ENCODE results near the gene SGO2.
"Not testable (repeated sequence)": the region's sequence is repeated elsewhere in the genome, so short reads cannot be mapped to it uniquely, and the experiment has no call there.

Gene SGO2

GRCh38 chr2:200596774-200597570, 71.0 kb downstream of the SGO2 start:
- DNase-seq (ENCODE audit: low spot score): no peak

GRCh38 chr2:200599206-200599605, 73.2 kb downstream of the SGO2 start:
- DNase-seq (ENCODE audit: low spot score): no peak

GRCh38 chr2:200600549-200601225, 74.7 kb downstream of the SGO2 start:
- no peak for DNase-seq (ENCODE audit: low spot score)

DNA sequence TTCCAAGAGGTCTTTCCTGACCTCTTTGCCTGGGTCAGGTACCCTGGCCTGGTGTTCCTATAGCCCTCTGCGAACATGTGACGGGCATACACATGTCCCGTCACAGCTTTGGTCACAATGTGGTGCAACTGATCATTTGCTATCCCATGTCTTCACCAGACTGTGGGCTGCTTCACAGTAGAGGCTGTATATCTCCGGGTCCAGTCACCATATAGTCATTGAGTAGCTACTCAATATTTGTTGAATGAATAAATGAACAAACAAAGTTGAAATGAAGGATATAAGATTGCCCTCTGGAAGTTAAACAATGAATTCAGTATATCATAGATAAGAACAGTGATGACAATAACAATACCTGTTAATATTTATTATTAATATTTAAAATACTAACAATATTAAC, 76.6 kb downstream of the SGO2 start:
- no peak for DNase-seq (ENCODE audit: low spot score)

- no peak for DNase-seq (ENCODE audit: low spot score)
Measured at GRCh38 chr2:200603972-200604371, 78.0 kb downstream of the SGO2 start.

- DNase-seq (ENCODE audit: low spot score): no peak
Measured at GRCh38 chr2:200604571-200605255, 78.7 kb downstream of the SGO2 start.

- no peak for DNase-seq (ENCODE audit: low spot score)
Measured at GRCh38 chr2:200608341-200609027, 82.5 kb downstream of the SGO2 start.

DNA sequence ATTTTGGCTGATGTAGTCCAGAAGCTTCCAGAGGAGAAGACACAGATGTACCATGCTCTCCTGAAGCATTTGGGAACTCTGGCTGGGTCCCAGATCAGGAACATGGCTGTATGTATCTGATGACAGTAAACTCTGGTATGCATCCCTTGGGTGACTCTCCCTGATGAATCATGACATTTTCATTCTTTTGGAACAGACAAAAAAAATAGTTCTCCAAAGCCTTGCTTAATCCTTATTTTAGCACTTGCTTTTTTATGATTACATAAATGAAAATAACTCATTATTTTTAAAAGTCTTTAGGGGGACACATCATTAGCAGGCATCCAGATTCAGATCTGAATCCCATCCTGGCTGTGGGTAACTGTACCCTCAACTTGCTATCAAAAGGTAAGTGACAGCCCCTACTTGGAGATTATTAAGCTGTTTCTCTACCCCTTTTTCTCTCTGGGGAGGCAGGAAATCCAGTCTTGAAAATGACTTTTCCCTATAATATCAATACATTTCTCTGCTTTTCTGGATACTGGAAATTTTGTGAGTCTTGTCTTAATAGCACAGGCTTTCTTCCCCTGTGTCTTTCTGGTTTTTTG, 83.1 kb downstream of the SGO2 start:
- DNase-seq (ENCODE audit: low spot score): no peak

DNA sequence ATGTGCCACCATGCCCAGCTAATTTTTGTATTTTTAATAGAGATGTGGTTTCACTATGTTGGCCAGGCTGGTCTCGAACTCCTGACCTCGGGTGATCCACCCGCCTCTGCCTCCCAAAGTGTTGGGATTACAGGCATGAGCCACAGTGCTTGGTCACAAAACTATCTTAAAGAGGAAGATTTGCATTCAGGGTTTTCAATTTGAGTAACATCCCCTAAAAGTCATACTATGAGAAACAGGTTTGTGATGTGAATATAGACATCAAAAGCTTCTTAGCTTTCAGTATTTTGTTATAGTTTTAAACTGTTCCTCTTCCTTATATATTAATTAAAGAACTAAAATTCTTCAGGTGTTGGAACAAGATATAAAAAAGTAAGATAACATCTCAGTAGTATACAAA, 84.2 kb downstream of the SGO2 start:
- not testable (repeated sequence) for DNase-seq (ENCODE audit: low spot score)

- no peak for DNase-seq (ENCODE audit: low spot score)
Measured at GRCh38 chr2:200613692-200614091, 87.7 kb downstream of the SGO2 start.

DNA sequence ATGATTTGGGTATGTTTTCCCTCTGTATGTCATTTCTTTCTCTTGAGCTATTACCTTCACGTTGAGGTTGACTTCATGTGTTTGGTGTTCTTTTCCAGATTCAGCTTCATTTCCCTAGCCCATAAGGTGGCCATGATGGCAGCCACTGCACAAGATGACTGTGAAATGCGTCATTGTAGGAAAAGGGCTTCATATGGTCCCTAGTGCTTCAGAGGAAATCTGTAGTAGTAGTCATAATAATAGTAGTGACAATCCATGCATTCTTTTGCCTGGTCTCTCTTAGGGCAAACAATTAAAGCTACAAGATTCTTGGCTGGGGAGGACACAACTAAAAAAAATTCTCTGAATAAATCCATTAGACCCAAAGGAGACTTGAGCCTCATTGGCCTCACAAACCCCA, 88.2 kb downstream of the SGO2 start:
- DNase-seq (ENCODE audit: low spot score): no peak

GRCh38 chr2:200615247-200615646, 89.2 kb downstream of the SGO2 start:
- DNase-seq (ENCODE audit: low spot score): no peak

- DNase-seq (ENCODE audit: low spot score): no peak
Measured at GRCh38 chr2:200616193-200616592, 90.2 kb downstream of the SGO2 start.

GRCh38 chr2:200616656-200617055, 90.6 kb downstream of the SGO2 start:
- DNase-seq (ENCODE audit: low spot score): no peak

DNA sequence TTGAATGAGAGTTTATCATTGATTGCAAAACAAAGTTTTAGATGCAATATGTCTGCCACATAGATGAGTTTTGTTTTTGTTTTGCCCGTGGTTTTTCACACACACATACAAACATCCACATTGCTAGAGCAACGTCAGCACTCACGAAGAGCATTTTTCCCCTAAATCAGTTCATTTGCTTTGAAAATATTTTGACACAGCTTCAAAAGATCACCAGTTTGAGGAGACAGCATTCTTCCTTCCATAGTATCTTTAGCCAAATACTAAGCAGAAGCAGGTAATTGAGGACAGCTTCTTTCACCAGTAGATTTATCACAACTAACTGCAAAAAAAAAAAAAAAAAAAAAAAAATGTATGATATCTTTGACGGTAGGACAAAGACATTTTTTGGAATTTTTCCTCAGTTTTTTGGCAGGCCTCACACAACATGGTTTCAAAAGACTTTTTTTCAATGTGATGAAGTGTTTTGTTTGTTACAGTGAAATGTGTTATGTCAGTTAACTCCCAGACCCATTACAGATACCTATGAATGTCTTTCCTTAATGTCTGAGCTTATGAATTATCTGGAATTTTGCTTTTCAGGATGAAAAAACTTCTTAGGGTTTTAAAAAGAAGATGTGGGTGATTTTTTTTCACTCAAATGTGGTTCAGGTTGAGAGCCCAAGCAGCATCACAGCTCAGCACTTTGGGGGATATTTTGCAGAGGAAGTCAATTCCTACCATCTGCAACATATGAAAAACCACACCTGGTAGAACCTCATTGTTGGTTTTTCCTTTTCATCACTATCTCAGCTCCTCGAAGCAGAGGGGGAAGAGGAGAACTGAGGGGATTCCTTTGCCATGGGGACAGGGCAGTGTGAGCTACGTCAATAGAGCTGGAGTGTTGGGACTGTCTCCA, 91.4 kb downstream of the SGO2 start:
- DNase-seq (ENCODE audit: low spot score): no peak

DNA sequence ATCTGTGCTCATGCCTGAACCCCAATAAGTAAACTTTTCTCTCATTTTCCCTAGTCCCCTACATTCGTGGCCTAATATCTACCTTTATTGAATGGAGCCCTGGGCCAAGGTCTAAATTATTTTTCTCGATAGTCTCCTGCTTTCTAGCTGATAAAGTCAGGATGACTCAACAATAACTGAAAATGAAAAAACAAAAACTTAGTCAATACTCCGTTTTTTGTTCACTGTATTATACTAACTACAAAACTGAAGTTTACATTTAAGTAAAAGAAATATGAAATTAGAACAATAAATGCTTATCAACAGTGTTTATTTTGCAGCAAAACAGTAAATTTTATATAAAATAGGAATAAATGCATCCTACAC, 92.0 kb downstream of the SGO2 start:
- no peak for DNase-seq (ENCODE audit: low spot score)

GRCh38 chr2:200618590-200619021, 92.6 kb downstream of the SGO2 start:
- no peak for DNase-seq (ENCODE audit: low spot score)

DNA sequence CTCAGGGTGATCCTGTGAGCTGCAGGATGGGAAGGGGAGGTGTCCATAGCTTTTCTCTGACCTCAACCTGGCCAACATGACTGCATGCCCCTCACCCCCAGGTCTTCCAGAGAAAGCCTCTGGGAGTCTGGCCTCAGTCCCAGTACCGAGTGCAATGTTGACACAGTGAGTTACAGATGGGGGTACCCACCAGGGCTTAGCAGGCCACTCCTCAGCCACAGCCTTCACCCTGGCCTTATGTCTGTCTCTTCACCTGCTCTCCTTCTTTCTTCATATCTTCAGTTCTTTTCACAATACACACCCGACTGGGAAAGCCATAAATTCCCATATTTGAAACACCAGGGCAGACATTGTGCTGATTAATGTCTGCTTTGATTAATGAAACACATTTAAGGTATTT, 93.3 kb downstream of the SGO2 start:
- no peak for DNase-seq (ENCODE audit: low spot score)

GRCh38 chr2:200620606-200621390, 94.8 kb downstream of the SGO2 start:
- no peak for DNase-seq (ENCODE audit: low spot score)

DNA sequence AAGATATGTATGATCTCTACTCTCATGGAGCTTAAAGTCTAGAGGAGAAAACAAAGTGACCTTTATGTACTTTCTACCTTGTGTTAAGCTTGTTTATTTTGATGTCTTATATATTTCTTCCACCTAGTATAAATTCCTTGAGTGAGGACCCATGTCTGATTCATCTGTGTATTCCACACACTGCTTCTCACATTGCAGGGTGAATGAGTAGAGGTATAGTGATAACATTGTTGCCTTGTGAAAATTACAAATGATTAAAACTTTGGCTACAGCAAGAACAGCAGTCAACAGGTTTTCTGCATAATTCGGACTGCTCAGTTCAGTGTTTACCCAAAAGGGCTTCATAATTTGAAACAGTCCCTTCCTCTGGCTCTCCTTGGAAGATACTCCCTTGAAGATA, 96.1 kb downstream of the SGO2 start:
- no peak for DNase-seq (ENCODE audit: low spot score)
